ENCODE data around the gene PPP2CA. TPM values are rescaled to one million over a fixed set of nuclear protein-coding genes. Genes with fewer than 3 reads are reported as not detected.
"Not testable (repeated sequence)": the region's sequence is repeated elsewhere in the genome, so short reads cannot be mapped to it uniquely, and the experiment has no call there.

Gene PPP2CA
- total RNA-seq, 1 experiment from 2014 or later: 72.2 TPM

GRCh38 chr5:134258896-134259295, 33.0 kb upstream of the PPP2CA start:
- Histone ChIP-seq H3K9me2 (replicated peaks; ENCODE audit: insufficient read depth, low read length) (no peaks in the 10 kb centered on the region), H3K4me1 (ENCODE audit: low read length) (no peaks in the 10 kb centered on the region; the same call in 1 of the 2 replicates), H3K4me3 (ENCODE audit: low read length) (no peak overlapping the region), H4K20me1 (ENCODE audit: insufficient read depth, low read depth, low read length) (no peaks in the 10 kb centered on the region), H3K9ac (ENCODE audit: low read length) (no peak overlapping the region), H2AFZ (ENCODE audit: low read length) (no peak overlapping the region), H3K79me2 (ENCODE audit: low read length) (no peaks in the 10 kb centered on the region), H3K9me3 (ENCODE audit: low read length) (no peaks in the 10 kb centered on the region), H3K36me3 (ENCODE audit: insufficient read depth, low read length) (no peaks in the 10 kb centered on the region), H3K27ac (ENCODE audit: low read length) (no peak overlapping the region), H3K4me2 (ENCODE audit: low read depth, low read length, poor library complexity, severe bottlenecking) (no peak overlapping the region), H3K27me3 (ENCODE audit: low read length) (no peaks in the 10 kb centered on the region)
- no peak for DNase-seq

- H2AFZ ChIP-seq (ENCODE audit: low read length): no peak overlapping the region
- H3K4me1 ChIP-seq (ENCODE audit: low read length): no peaks in the 10 kb centered on the region; the same call in 1 of the 2 replicates
- no peaks in the 10 kb centered on the region for H3K9me3 ChIP-seq (ENCODE audit: low read length)
- no peak overlapping the region for H3K27ac ChIP-seq (ENCODE audit: low read length)
- H3K9ac ChIP-seq (ENCODE audit: low read length): no peak overlapping the region
- DNase-seq: no peak
- no peaks in the 10 kb centered on the region for H3K36me3 ChIP-seq (ENCODE audit: insufficient read depth, low read length)
- no peaks in the 10 kb centered on the region for H3K79me2 ChIP-seq (ENCODE audit: low read length)
- H3K4me3 ChIP-seq (ENCODE audit: low read length): no peak overlapping the region
- H4K20me1 ChIP-seq (ENCODE audit: insufficient read depth, low read depth, low read length): no peaks in the 10 kb centered on the region
- no peaks in the 10 kb centered on the region for H3K9me2 ChIP-seq (replicated peaks; ENCODE audit: insufficient read depth, low read length)
- H3K4me2 ChIP-seq (ENCODE audit: low read depth, low read length, poor library complexity, severe bottlenecking): no peak overlapping the region
- H3K27me3 ChIP-seq (ENCODE audit: low read length): no peaks in the 10 kb centered on the region
Measured at GRCh38 chr5:134257176-134257575, 31.3 kb upstream of the PPP2CA start.

GRCh38 chr5:134255418-134256150, 29.7 kb upstream of the PPP2CA start:
- Histone ChIP-seq H3K36me3 (ENCODE audit: insufficient read depth, low read length) (no peaks in the 10 kb centered on the region), H3K27me3 (ENCODE audit: low read length) (no peaks in the 10 kb centered on the region), H3K79me2 (ENCODE audit: low read length) (no peaks in the 10 kb centered on the region), H3K9ac (ENCODE audit: low read length) (no peak overlapping the region), H4K20me1 (ENCODE audit: insufficient read depth, low read depth, low read length) (no peaks in the 10 kb centered on the region), H3K4me3 (ENCODE audit: low read length) (no peak overlapping the region), H3K9me3 (ENCODE audit: low read length) (no peaks in the 10 kb centered on the region), H3K27ac (ENCODE audit: low read length) (no peak overlapping the region), H2AFZ (ENCODE audit: low read length) (no peak overlapping the region), H3K4me1 (ENCODE audit: low read length) (no peaks in the 10 kb centered on the region; the same call in 1 of the 2 replicates), H3K4me2 (ENCODE audit: low read depth, low read length, poor library complexity, severe bottlenecking) (no peak overlapping the region), H3K9me2 (replicated peaks; ENCODE audit: insufficient read depth, low read length) (no peaks in the 10 kb centered on the region)
- no peak for DNase-seq

- H3K79me2 ChIP-seq (ENCODE audit: low read length); H4K20me1 ChIP-seq (ENCODE audit: insufficient read depth, low read depth, low read length); H3K27me3 ChIP-seq (ENCODE audit: low read length); H3K4me2 ChIP-seq (ENCODE audit: low read depth, low read length, poor library complexity, severe bottlenecking); H3K4me3 ChIP-seq (ENCODE audit: low read length); H3K4me1 ChIP-seq (ENCODE audit: low read length); H3K9me3 ChIP-seq (ENCODE audit: low read length); H3K9me2 ChIP-seq (replicated peaks; ENCODE audit: insufficient read depth, low read length); H3K27ac ChIP-seq (ENCODE audit: low read length); H2AFZ ChIP-seq (ENCODE audit: low read length); DNase-seq; H3K9ac ChIP-seq (ENCODE audit: low read length); H3K36me3 ChIP-seq (ENCODE audit: insufficient read depth, low read length): not testable (repeated sequence)
Measured at GRCh38 chr5:134253368-134254153, 27.7 kb upstream of the PPP2CA start.

- no peak overlapping the region for H3K9ac ChIP-seq (ENCODE audit: low read length)
- H3K4me3 ChIP-seq (ENCODE audit: low read length): no peak overlapping the region
- DNase-seq: no peak
- no peaks in the 10 kb centered on the region for H3K27me3 ChIP-seq (ENCODE audit: low read length)
- H4K20me1 ChIP-seq (ENCODE audit: insufficient read depth, low read depth, low read length): no peaks in the 10 kb centered on the region
- H3K4me1 ChIP-seq (ENCODE audit: low read length): no peaks in the 10 kb centered on the region; the same call in 1 of the 2 replicates
- no peak overlapping the region for H2AFZ ChIP-seq (ENCODE audit: low read length)
- no peaks in the 10 kb centered on the region for H3K79me2 ChIP-seq (ENCODE audit: low read length)
- no peak overlapping the region for H3K4me2 ChIP-seq (ENCODE audit: low read depth, low read length, poor library complexity, severe bottlenecking)
- no peak overlapping the region for H3K27ac ChIP-seq (ENCODE audit: low read length)
- no peaks in the 10 kb centered on the region for H3K9me3 ChIP-seq (ENCODE audit: low read length)
- H3K36me3 ChIP-seq (ENCODE audit: insufficient read depth, low read length): no peaks in the 10 kb centered on the region
- no peaks in the 10 kb centered on the region for H3K9me2 ChIP-seq (replicated peaks; ENCODE audit: insufficient read depth, low read length)
Measured at GRCh38 chr5:134252671-134253070, 26.8 kb upstream of the PPP2CA start.

- Histone ChIP-seq H2AFZ (ENCODE audit: low read length) (no peak overlapping the region), H3K4me1 (ENCODE audit: low read length) (no peaks in the 10 kb centered on the region; the same call in 1 of the 2 replicates), H3K79me2 (ENCODE audit: low read length) (no peaks in the 10 kb centered on the region), H3K27me3 (ENCODE audit: low read length) (no peaks in the 10 kb centered on the region), H4K20me1 (ENCODE audit: insufficient read depth, low read depth, low read length) (no peaks in the 10 kb centered on the region), H3K9me3 (ENCODE audit: low read length) (no peaks in the 10 kb centered on the region), H3K9me2 (replicated peaks; ENCODE audit: insufficient read depth, low read length) (no peaks in the 10 kb centered on the region), H3K9ac (ENCODE audit: low read length) (no peak overlapping the region), H3K4me3 (ENCODE audit: low read length) (no peak overlapping the region), H3K4me2 (ENCODE audit: low read depth, low read length, poor library complexity, severe bottlenecking) (no peak overlapping the region), H3K36me3 (ENCODE audit: insufficient read depth, low read length) (no peaks in the 10 kb centered on the region), H3K27ac (ENCODE audit: low read length) (no peak overlapping the region)
- DNase-seq: no peak
Measured at GRCh38 chr5:134250949-134251348, 25.1 kb upstream of the PPP2CA start.

- H3K36me3 ChIP-seq (ENCODE audit: insufficient read depth, low read length): no peaks in the 10 kb centered on the region
- no peaks in the 10 kb centered on the region for H4K20me1 ChIP-seq (ENCODE audit: insufficient read depth, low read depth, low read length)
- H3K27ac ChIP-seq (ENCODE audit: low read length): no peak overlapping the region
- no peaks in the 10 kb centered on the region for H3K4me1 ChIP-seq (ENCODE audit: low read length)
- H3K9me2 ChIP-seq (replicated peaks; ENCODE audit: insufficient read depth, low read length): no peaks in the 10 kb centered on the region
- H3K9me3 ChIP-seq (ENCODE audit: low read length): no peaks in the 10 kb centered on the region
- DNase-seq: no peak
- H3K27me3 ChIP-seq (ENCODE audit: low read length): no peaks in the 10 kb centered on the region
- no peak overlapping the region for H2AFZ ChIP-seq (ENCODE audit: low read length)
- H3K9ac ChIP-seq (ENCODE audit: low read length): no peak overlapping the region
- no peak overlapping the region for H3K4me2 ChIP-seq (ENCODE audit: low read depth, low read length, poor library complexity, severe bottlenecking)
- no peaks in the 10 kb centered on the region for H3K79me2 ChIP-seq (ENCODE audit: low read length)
- no peak overlapping the region for H3K4me3 ChIP-seq (ENCODE audit: low read length)
Measured at GRCh38 chr5:134249469-134250379, 23.9 kb upstream of the PPP2CA start.

- Histone ChIP-seq H3K9me3 (ENCODE audit: low read length) (no peaks in the 10 kb centered on the region), H3K9ac (ENCODE audit: low read length) (no peak overlapping the region), H3K4me2 (ENCODE audit: low read depth, low read length, poor library complexity, severe bottlenecking) (no peak overlapping the region), H4K20me1 (ENCODE audit: insufficient read depth, low read depth, low read length) (no peaks in the 10 kb centered on the region), H3K4me3 (ENCODE audit: low read length) (no peak overlapping the region), H3K36me3 (ENCODE audit: insufficient read depth, low read length) (no peaks in the 10 kb centered on the region), H3K9me2 (replicated peaks; ENCODE audit: insufficient read depth, low read length) (no peaks in the 10 kb centered on the region), H3K27ac (ENCODE audit: low read length) (no peak overlapping the region), H3K27me3 (ENCODE audit: low read length) (no peaks in the 10 kb centered on the region), H3K4me1 (ENCODE audit: low read length) (peaks cover 3% of the 10 kb centered on the region; the same call in 1 of the 2 replicates), H3K79me2 (ENCODE audit: low read length) (no peaks in the 10 kb centered on the region), H2AFZ (ENCODE audit: low read length) (no peak overlapping the region)
- no peak for DNase-seq
Measured at GRCh38 chr5:134248256-134248655, 22.4 kb upstream of the PPP2CA start.
